ENCODE measurements around the gene GPATCH2L.

Gene GPATCH2L

DNA sequence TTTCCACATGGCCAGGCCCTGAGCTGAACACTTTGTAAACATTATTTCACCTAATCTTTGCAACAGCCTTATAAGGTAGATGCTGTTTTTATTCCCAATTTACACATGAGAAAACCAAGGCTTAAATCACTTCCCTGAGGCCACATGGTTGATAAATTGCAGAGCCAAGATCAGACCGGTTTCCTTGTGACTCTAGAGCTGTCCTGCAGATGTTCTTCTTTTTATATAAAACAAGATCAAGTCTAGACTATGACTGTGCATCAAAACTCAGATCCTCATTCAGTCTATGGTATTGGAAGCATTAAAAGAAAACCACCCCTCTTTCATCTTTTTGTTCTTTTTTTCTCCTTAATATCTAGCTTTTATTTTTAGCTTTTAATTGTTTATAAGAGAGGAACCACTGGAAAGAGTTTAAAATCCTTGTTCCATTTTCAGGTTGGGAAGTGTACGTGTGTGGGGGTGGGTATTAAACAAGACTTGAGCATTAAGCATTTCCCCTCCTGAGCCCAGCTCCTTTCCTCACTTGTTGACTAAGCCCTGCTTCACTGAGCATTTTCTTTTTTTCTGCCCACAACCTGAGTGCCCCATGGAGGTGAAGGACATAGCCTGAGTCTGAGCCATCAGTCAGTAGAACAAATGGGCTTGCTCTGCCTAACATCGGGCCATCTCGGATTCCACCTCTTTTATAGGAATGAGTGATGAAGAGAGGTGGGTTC, 45.4 kb downstream of the GPATCH2L start:
- DNase-seq (ENCODE audit: low read depth), result no peak

DNA sequence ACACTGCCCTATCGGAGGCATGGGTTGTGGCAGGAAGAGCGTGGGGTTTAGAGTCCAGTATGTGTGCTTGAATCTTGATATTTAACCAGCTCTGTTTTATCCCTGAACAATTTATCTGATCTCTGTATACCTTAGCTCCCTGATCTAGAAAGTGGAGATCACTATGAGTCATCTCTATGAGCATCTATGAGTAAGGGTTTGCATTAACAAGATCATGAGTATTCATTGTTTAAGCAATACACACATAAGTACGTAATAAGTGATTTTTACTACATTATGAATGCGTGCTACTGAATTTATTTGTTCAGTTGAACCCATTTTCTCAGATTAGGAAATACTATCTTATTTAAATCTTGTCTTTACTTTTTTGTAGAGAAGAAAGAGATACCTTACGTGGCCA, 49.4 kb downstream of the GPATCH2L start:
- no peak for DNase-seq (ENCODE audit: low read depth)

DNA sequence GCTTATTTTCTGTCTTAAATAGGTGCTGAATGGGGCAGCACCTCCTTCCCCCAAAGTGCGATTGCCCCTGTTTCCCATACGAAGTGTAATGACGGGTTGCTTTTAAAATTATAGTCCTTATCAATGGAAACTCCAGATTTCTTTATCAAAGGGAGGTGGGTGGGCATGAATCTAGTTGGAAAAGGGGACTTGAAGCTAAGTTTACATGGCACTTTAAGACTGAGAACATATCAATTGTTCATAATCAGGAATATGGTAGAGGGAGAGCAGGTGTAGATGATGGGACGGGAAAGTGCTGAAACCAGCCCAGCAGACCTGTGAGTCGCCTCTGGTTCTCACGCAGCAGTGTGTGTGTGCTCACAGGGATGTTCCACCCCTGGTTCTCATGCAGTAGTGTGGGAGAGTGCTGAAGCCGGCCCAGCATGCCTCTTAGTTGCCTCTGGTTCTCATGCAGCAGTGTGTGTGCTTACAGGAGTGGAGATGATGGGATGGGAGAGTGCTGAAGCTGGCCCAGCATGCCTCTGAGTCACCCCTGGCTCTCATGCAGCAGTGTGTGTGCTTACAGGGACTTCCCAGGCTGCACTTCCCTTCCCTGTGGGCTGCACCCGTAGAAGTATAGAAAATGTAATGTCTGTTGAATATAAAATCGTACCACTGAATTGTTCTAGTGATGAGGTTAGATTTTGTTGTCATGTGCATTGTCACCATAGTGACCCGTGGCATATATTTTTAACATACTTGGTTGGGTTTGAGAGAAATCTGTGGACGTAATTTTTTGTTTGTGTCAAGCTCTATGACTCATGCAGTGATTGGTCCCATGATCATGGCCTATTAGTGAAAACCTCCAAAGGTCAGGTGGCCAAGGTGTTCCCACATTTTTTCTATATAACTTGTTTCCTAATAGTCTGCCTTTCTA, 51.6 kb downstream of the GPATCH2L start:
- DNase-seq (ENCODE audit: low read depth), result no peak

DNA sequence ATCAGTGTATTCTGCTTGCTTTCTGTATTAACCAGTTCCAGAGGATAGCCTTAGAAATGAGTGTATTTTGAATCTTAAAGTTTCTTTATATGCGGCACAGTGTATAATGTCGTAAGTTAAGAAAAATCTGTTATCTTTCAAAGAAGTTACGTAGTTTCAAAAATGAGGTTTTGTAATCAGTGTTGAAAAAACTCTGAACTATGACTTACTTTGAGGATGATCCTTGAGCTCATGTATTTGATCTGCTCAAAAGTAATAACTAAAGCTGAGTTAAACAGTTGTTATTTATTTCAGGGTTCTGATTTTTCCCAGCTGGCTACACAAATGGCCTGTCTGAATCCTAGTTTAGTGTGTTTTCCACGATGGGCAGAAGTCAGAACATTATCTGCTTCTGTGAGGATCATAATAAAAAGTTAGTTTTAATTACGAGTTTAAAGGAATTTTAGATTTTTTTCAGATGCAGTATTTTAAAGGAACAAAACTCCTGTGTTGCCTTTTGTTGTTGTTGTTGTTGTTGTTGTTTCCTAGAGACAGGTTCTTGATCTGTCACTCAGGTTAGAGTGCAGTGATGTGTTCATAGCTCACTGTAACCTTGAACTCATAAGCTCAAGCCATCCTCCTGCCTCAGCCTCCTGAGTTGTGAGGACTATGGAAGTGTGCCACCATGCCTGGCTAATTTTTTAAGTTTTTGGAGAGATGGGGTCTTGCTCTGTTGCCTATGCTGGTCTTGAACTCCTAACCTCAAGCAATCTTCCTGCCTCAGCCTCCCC, 52.9 kb downstream of the GPATCH2L start:
- DNase-seq (ENCODE audit: low read depth), result no peak

DNA sequence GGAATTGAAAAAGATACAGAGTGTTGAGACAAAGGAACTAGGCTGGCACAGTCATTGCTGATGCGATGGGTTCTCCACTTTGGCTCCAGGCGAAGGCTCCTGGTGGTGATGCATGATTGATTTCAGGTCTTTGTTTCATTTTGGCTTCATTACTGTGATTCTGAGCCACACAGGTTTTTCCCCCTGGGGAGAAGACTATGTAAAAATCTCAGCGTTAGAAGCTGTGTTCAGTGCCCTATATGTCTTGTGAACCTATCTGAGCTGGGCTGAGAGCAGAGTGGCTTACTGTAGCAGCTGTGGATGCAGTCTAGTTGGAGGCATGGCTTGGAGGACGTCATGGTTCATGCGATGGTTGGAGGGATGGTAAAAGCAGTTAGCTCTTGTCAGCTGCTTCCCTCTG, 54.0 kb downstream of the GPATCH2L start:
- no peak for DNase-seq (ENCODE audit: low read depth)

DNA sequence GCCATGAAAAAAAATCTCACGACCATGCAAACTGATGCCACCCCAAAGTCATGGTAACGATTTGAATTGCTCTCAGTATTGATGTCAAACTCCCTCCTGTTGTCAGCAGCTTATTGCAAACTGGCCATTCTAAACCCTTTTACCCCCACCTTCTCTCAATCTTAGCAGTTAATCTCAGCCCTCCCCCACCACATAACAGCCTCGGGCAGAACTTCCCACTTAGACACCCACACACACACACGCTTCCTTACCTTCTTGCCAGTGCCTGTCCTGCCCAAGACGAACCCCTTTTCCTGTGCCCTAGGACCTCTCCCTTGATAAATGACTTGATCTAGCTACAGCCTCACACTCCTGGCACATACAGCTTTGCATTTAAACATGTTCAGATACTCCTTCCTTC, 56.6 kb downstream of the GPATCH2L start:
- no peak for DNase-seq (ENCODE audit: low read depth)

DNA sequence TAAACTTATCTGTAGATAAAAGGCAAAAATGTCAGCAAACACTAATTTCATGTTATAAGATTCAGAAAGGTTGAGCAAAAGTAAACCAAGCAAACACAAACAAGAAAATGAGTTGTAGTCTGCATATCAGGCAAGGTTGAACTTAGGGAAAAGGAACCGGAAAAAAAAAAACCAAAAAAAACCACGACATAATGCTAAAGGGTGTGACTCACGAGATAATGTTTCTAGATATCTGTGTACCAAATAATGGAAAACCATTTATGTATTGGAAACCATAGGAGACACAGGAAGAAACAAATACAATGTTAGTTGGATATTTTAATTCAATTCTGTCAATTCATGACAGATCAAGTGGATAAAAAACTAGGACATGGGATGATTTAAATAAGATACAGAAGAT, 60.5 kb downstream of the GPATCH2L start:
- DNase-seq (ENCODE audit: low read depth), result no peak

DNA sequence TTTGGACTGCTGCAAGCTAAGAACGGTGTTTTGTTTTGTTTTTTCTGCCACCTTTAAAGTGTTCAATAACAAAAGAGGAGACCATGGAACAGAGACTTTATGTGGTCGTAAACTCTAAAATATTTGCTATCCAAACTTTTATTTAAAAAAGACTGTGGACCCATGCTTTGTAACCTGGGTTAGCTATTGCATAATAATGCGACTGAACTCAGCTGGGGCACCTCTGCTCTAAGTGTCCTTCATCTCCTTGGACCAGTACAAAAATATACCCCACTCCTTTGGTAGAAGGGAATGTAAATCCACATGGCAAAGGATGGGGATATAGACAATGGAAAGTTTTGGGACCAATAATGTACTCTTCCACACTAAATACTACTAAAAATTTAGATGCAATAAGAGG, 65.5 kb downstream of the GPATCH2L start:
- no peak for DNase-seq (ENCODE audit: low read depth)

DNA sequence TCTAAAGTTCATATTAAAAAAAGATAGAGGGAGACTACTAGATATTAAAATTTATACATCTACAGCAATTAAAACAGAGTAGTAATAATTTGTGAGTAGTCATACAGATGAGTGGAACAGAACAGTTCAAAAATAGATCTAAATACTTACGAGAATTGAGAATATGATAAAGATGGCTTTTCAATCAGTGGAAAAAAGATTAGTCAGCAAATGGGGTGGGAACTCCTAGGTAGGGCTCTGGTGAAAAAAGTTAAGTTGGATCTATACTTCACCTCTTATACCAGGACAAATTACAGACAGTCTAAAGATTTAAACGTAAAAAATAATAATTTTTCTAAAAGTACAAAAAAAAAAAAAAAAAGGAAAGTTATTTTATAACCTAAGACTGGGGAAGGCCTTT, 66.9 kb downstream of the GPATCH2L start:
- DNase-seq (ENCODE audit: low read depth), result no peak

DNA sequence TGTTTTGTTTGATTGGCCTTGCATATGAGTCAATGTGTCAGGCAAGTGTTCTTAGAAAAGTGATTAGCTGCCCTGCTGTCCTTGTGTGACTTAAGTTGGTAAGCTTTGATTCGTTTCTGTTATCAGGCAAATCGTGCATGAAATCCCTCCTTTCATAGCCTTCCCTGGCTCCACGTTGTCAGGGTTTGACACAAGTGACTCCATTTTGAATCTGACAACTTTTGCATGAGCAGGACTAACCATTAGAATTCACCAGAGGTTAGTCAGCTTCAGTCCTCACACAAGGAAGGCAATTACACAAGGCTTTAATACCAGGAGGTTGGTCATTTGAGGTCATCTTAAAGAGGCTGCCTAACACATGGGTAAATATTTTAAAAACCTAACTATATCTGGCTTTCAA, 68.2 kb downstream of the GPATCH2L start:
- no peak for DNase-seq (ENCODE audit: low read depth)

DNA sequence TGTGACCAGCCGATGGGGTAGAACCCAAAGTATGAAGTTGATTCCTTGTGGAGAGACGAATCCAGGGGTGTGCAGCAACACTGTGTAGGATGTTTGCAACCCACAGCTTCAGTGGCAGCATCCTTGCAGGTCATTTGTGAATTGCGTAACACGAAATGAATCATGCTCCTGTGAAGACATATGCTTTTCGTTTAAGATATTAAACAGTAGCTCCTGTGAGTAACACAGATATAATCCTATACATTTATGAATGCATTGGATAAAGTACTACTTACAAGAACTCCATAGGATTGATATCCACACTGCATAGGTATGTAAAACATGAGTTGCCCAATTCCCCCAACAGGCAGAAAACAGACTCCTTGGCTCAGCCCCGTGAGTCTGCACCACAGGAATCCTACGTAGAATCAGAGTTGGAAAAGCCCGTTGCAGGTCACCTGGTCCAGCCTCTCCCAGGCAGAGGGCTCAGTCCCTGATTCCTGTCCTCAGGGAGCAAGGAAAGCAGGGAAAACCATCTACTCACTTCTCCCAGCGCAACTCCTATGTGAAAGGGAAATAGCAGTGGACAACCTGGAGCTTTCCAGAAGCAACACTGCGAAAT, 75.8 kb downstream of the GPATCH2L start:
- no peak for DNase-seq (ENCODE audit: low read depth)

DNA sequence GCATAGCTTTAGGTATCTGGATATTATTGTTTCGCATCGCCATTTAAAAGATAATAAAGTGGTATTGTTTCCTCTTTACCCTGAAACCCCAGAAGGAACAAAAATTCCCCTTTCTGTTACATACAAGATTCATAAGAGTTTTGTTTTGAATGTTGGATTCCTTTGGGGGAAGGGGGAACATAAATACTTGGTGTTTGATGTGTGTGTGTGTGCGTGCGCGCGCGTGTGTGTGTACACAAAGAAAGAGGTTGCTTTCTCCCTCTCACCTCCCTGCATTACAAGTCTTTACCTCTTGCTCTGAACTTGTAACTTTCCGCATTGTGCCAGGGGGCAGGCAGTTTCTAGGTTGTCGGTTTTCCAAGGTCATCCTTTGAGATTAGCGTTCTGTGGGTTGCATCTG, 76.4 kb downstream of the GPATCH2L start:
- no peak for DNase-seq (ENCODE audit: low read depth)

DNA sequence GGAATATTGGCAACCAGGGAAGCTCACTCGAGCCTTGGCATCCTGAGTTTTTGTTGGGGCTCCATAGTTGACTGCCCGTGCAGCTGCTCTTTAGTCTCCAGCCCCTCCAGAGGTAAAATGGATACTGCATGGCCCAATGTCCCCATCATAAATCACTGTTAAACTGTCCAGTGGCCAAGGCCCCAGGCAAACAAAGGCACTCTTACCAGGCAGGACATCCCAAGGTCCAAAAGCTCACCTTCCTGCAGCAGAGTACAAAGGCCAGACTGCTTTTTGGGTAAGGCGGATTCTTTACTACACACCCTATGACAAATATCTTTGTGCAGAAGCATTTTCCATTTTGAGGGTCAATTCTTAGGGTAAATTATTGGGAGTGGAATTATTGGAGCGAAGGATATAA, 81.1 kb downstream of the GPATCH2L start:
- no peak for DNase-seq (ENCODE audit: low read depth)

DNA sequence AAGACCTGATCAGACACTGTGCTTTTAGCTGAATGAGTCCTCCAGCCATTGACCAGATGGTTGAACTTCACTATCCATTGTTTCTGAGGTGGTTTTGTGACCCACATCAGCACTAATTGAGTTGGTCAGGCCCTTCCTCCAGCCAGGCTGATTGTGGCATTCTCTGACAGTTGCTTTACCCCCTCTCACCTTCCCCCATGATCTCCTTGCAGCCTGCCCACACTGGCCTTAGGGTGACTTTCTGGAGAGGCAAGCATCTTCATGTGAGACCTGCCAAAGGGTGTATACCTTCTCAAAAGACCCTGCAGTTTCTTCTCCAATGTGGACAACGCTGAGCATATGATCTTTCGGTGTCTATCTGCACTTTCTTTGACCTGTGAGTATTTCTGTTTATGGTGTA, 83.9 kb downstream of the GPATCH2L start:
- DNase-seq (ENCODE audit: low read depth), result no peak

DNA sequence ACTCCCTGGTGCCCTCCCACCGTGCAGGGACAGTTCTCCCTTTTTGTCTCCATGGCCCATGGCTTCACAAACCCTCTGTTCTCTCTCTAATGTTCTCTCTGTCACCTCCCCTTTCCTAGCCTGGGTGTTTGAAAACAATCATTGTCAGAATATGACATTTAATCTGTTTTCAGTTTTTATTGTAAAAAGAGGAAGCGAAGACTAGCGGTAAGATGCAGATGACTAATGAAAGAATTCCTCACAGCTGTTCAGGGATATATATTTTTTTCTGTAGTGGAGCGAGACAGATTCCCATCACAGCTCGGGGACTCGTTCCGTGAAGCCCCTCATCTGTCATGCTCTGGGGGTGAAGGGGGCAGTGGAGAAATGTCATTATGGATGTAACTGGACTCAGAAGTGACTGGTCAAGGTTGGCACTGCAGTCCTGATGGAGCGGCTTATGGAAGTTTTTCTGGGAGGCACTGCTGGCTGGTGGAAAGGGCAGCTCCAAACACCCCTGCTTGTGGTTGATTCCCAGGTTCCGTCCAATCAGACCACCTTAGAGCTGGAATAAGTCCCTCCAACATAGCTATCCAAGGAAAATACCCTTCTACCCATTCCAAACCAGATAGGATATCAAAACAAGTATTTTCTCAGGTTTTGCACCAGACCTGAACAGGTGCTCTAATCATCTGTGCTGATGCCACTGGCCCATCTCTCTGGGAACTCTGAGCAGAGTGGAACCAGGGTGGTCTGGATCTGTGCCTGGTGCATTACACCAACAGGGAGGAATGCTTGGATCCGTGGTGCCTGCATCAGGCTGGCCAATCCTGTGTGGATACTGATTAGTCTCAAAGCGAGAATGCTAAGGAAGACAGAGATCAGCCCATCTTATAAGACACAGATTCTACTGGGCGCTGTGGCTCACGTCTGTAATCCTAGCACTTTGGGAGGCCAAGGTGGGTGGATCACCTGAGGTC, 84.7 kb downstream of the GPATCH2L start:
- no peak for DNase-seq (ENCODE audit: low read depth)

DNA sequence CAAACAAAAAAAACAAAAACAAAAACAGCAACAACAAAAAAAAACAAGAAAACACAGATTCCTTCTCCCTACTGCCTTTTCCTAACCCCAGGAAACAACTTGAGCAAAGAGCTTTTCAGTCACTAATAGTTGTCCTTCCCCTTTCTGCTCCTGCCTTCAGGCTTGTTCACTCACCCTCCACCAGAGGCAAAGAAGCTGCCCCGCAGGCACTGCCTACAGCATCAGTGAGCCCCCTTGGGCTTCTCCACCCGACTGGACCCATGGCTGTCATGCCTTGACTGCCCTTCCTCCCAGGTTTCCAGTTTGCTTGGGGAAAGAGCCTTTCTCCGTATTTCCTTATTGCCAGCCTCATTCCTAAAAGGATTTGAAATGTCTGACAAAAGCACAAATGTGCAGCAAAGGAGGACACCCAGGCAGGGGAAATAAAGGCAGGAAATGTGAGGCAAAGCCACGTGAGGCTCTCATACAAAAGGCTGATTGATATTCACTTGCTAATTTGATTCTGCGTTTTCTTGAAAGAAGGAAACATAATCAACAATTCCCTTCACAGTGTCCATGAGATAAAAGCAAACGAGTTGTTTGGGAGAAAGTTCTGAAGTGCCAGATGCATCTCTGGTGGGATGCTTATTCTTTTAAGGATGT, 85.7 kb downstream of the GPATCH2L start:
- no peak for DNase-seq (ENCODE audit: low read depth)

DNA sequence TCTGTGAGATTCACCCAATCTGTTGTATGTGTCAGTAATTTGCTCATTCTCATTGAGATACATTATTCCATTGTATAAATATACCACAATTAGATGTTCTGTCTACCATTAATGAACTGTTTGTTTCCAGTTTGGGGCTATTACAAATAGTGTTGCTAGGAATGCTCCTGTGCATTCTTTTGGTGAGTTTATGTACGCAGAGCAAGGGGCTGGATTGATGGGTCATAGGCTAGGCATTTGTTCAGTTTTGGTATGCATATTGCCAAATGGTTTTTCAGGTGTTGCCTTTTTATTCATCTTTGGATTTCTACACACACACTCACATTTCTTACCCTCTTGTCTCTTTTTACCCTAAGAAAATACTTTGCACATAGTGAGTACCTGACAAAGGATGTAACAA, 93.4 kb downstream of the GPATCH2L start:
- no peak for DNase-seq (ENCODE audit: low read depth)

DNA sequence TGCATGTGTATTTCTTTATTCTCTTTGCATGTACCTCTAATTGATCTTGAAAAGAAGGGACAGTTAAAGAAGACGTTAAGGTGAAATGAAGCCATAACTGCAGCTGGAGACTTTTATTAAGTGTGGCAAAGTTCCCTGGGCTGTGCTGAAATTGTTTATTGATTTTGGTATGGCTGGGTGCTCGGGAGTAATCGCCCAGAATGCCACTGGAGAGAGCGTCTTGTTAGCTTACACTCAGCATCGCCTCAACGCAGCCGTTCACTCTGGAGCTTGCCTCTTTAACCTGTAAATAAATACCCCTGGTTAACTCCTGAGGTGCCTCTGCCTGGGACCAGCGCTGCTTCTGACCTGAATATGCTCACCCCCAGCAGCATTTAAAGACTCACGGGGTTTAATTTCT, 98.6 kb downstream of the GPATCH2L start:
- no peak for DNase-seq (ENCODE audit: low read depth)

DNA sequence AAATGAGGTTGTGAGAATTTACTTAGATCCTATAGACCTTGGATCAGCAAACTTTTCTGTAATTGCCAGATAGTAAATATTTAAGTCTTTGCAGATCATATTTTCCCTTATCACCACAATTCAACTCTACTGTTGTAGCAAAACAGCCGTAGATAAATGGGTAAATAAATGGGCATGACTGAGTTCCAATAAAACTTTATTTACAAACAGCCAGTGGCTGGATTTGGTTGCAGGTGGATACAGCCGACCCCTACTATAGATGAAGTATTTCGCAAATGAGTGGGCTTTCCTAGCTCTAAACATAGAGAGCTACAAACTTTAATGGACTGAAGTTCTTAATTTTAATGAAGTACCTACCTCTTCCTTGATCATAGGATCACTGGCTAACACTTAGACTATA, 100.7 kb downstream of the GPATCH2L start:
- no peak for DNase-seq (ENCODE audit: low read depth)

DNA sequence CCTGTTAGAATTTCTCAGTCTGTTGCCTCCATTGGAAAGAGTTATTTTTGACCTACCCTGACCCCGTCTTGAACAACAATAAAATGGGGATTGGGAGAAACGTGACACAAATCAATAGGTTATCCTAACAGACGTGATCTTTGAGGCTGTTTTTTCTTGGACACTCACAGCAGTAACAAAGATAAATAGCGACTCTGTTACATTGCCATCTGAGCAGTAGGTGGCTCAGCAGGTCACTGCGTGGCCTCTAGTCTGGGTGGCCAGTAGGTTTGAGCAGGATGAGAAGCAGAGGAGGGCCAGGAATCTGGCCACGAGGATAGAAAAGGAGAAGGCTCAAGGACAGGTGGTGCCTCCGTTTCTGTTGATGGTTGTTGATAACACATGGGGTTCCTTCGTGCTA, 101.4 kb downstream of the GPATCH2L start:
- DNase-seq (ENCODE audit: low read depth), result no peak

DNA sequence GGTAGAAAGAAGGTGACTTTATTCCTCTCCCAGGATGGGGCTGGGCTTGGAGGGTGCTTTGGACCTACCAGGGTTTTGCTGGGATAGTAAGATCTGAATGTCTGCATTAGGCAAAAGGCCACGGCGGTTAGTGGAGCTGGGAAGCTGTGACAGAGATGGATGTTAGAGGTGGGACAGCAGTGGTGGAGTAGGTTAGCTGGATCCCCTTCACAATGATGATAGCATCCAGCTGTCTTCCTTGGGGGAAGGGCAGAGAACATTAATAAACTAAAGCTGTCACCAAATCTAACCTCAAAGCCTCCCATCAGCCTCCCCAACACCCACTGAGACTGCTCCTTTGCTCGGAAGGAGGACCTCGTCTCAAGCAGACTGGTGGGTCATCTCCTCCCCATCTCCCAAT, 104.8 kb downstream of the GPATCH2L start:
- no peak for DNase-seq (ENCODE audit: low read depth)
